Cardiac fibroblast (primary cell): ENCODE data around the gene MAP4K4.
A peak's percentile ranks its signal among the peaks of the same experiment; 100 is the strongest.

Source experiments
- DNase-seq, 2 donors: peaks; one replicate each; pipeline versions ENCODE4 v3.0.0 to v3.0.0-alpha.2; 2010; ENCODE audit warnings: low read depth in 2 of 2
- H3K4me3 ChIP-seq, 2 donors: replicated peaks in 1 of 2; 1 replicate in 1 of 2; 2 replicates in 1 of 2; pipeline ENCODE4 v1.5.1; 2011; ENCODE audit warnings: low read depth in 2 of 2, low read length in 2 of 2, mild to moderate bottlenecking in 2 of 2, moderate library complexity in 1 of 2
- CTCF ChIP-seq: IDR thresholded peaks from one replicate; pipeline ENCODE4 v1.5.1; 2011; ENCODE audit warnings: low read depth, mild to moderate bottlenecking, low read length, inconsistent platforms

The MAP4K4 gene

DNA sequence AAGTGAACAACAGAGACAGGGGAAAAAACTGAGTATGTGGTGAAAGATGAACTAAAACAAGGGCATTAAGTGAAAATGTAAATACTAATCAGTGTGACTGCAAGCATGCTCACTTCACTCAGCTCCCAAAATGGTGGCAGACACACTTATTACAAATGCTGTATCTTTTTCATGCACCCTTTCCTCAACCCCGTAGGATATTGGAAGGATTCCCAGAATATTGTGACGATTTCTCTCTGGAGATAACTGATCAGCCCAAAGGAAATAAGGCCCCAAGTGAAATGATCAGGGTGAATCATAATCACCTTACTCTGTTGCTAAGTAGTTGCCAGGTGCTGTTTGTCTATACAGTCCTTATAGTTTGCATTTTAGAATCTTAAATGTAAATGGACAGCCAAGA, 155.3 kb downstream of the MAP4K4 start:
- peak in 1 of 2 donors; percentile 42 for DNase-seq
- TF ChIP-seq CTCF, result no peak

DNA sequence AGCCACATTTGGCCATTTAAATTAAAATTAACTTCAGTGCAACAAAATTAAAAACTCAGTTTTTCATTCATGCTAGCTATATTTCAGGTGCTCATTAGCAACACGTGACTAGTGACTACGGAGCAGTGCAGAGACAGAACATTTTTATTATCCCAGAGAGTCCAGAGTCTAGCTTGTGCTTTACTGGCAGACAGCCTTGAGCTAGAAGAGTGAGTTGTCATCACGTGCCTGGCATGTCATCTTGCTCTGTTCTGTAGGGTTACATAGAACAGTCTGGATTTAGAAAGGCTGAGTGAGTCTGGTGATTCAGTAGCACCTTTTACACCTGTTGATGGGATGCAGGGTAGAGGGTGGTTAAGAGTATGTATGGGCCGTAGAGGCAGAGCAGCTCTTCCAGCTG, 157.4 kb downstream of the MAP4K4 start:
- no peak for TF ChIP-seq CTCF
- no peak overlapping the region for H3K4me3 ChIP-seq
- no peak for DNase-seq

More for the DNA sequence above, 155.3 kb downstream of the MAP4K4 start:
- no peak overlapping the region for H3K4me3 ChIP-seq

DNA sequence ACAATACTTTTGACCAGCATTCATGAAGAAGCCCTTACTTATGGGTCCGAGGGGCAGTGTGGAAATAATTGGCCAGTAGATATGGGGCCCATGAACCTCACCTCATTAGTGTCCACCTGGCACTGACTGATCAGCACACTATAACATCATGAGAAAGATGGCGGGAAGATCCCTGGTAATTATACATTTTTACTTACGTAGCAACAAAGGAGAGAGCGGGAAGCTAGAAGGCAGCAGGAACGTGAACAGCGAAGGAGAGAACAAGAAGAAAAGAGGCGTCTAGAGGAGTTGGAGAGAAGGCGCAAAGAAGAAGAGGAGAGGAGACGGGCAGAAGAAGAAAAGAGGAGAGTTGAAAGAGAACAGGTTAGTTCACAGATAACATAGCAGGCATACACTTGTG, 158.3 kb downstream of the MAP4K4 start:
- DNase-seq, result no peak
- no peak overlapping the region for H3K4me3 ChIP-seq
- TF ChIP-seq CTCF, result no peak

- TF ChIP-seq CTCF, result no peak
- DNase-seq, result peak in 1 of 2 donors; percentile 51
- H3K4me3 ChIP-seq, result no peak overlapping the region
Observed at GRCh38 chr2:101858246-101858645, 160.7 kb downstream of the MAP4K4 start.

GRCh38 chr2:101858910-101859309, 161.4 kb downstream of the MAP4K4 start:
- DNase-seq, result no peak
- no peak overlapping the region for H3K4me3 ChIP-seq
- no peak for TF ChIP-seq CTCF

GRCh38 chr2:101859604-101860003, 162.1 kb downstream of the MAP4K4 start:
- TF ChIP-seq CTCF, result no peak
- H3K4me3 ChIP-seq, result no peak overlapping the region
- DNase-seq, result no peak

DNA sequence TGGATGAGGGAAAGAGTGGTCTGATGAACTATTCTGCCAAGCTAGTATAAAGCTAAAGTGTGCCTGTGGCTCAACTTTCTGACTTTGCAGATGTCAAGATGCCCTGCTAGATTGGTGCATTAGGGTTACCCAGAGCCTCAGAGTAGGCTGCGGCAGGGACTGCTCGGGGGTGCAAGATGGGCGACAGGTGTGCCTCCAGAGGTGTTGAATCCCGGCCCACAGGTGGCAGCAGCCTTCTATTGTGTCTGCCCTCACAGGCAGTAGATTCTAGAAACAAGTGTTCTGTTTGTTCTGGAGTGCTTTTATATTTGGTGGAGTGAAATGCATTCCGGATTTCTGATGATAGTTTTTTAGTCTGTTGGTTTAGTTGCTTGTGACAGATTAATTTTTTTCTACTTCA, 162.7 kb downstream of the MAP4K4 start:
- DNase-seq, result no peak
- no peak for TF ChIP-seq CTCF
- no peak overlapping the region for H3K4me3 ChIP-seq
